ENCODE results near the gene GABBR1.

- TF ChIP-seq CTCF (IDR thresholded peaks at IDR 0.05) (no peak), USF2 (IDR thresholded peaks at IDR 0.05; ENCODE audit: borderline replicate concordance, low read depth, low read length) (no peak), REST (IDR thresholded peaks at IDR 0.05; ENCODE audit: low read depth, low read length) (no peak), YY1 (IDR thresholded peaks at IDR 0.05; ENCODE audit: low read depth) (no peak), MXI1 (IDR thresholded peaks at IDR 0.05; ENCODE audit: low read depth, low read length) (no peak), RXRA (IDR thresholded peaks at IDR 0.05; ENCODE audit: borderline replicate concordance, low read depth) (no peak)
Observed at GRCh38 chr6:29567541-29567940, 65.4 kb downstream of the GABBR1 start.
